Neural progenitor cell (in vitro differentiated cells): ENCODE results near the gene TMEM51.

ENCODE experiments used
- EZH2 ChIP-seq: fragments of 200-600 bp; sonication (generic); IDR thresholded peaks from 2 replicates; pipeline ENCODE4 v1.6.1; 2017; ENCODE audit warnings: antibody characterized with exemption, mild to moderate bottlenecking, moderate library complexity
- TF ChIP-seq, protein P1 (sequence below): fragments of 200-600 bp; sonication (generic); IDR thresholded peaks from 2 replicates; pipeline ENCODE4 v1.5.1; 2017; ENCODE audit warnings: antibody characterized with exemption, mild to moderate bottlenecking

DNA sequence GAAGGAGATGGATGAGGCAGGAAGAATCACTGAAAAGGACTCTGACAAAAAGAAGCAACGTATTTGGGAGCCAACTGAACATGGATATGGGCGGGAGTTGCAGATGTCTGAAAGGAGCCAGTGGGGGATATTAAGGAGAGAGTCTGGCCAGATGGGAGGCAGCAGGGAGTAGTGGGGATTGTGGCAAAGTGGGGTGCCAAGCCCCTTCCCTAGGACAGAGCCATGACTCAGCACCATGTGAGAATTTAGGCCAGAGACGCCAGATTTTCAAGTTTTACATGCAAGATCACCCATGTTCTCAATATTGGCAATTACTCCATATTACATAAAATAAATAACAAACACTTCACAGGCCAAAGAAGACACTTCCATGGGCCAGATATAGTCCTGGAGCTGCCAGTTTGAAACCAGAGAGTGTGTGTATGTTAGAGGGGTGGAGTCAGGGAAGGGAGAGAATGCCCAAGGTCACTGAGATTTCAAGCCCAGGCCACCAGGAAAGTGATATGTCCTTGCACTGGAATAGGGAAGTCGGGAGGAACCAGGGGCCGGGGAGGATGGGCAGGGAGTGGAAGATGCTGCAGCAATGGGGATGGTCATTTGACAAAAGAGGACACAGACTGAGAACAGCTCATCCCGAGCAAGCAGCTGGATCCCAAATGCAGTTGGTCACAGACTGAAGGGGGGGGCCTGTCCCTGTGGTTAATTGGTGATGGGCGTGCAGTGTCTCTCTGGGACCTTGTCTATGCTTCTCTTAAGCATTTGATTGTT is 23.5 kb downstream of the TMEM51 start:
- TF ChIP-seq, protein P1, sequence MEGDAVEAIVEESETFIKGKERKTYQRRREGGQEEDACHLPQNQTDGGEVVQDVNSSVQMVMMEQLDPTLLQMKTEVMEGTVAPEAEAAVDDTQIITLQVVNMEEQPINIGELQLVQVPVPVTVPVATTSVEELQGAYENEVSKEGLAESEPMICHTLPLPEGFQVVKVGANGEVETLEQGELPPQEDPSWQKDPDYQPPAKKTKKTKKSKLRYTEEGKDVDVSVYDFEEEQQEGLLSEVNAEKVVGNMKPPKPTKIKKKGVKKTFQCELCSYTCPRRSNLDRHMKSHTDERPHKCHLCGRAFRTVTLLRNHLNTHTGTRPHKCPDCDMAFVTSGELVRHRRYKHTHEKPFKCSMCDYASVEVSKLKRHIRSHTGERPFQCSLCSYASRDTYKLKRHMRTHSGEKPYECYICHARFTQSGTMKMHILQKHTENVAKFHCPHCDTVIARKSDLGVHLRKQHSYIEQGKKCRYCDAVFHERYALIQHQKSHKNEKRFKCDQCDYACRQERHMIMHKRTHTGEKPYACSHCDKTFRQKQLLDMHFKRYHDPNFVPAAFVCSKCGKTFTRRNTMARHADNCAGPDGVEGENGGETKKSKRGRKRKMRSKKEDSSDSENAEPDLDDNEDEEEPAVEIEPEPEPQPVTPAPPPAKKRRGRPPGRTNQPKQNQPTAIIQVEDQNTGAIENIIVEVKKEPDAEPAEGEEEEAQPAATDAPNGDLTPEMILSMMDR = no peak
- no peak for TF ChIP-seq EZH2
